PC-3 (cell line): ENCODE data around the gene RNF144B. TPM values are rescaled to one million over a fixed set of nuclear protein-coding genes. Genes with fewer than 3 reads are reported as not detected.

ENCODE experiments used
- ATAC-seq: fragments of 200-7000 bp; cut with Tn5 transposase; 2 replicates; pipeline ENCODE4 v1.9.1; 2020; ENCODE audit warnings: mild to moderate bottlenecking, moderate library complexity
- BruUV-seq: library from RNA; stranded (reverse); fragments of 400-500 nt; replicated peaks from 2 replicates; lab custom pipeline; 2021; lab: Mats Ljungman, UMichigan
- CTCF ChIA-PET: fragments of 300-600 bp; sonication (Branson Sonifier 250); formaldehyde crosslinking; loops from one replicate; lab custom pipeline; 2022; ENCODE audit warnings: antibody characterized with exemption; lab: Charles Lee
- POLR2A ChIA-PET: fragments of 300-600 bp; sonication (Branson Sonifier 250); formaldehyde crosslinking; loops from one replicate; lab custom pipeline; 2022; ENCODE audit warnings: antibody characterized with exemption; ENCODE audit not compliant: unreplicated experiment; lab: Charles Lee
- DNase-seq: peaks from one replicate; pipeline ENCODE4 v3.0.0-alpha.2; 2015
- H2AFZ ChIP-seq: fragments of 300-600 bp; sonication (generic); 2 replicates; pipeline ENCODE4 v1.6.0; 2016; ENCODE audit warnings: antibody characterized with exemption, low read length
- H3F3A ChIP-seq: fragments of 300-600 bp; sonication (generic); one replicate; pipeline ENCODE4 v1.6.0; 2017; ENCODE audit warnings: antibody characterized with exemption, low read length, control low read depth, mild to moderate bottlenecking; ENCODE audit not compliant: unreplicated experiment
- H3K27ac ChIP-seq: fragments of 300-600 bp; sonication (generic); 2 replicates; pipeline ENCODE4 v1.5.1; 2016; ENCODE audit warnings: mild to moderate bottlenecking, low read length
- H3K27me3 ChIP-seq: fragments of 300-600 bp; sonication (generic); 2 replicates; pipeline ENCODE4 v1.6.1; 2016; ENCODE audit warnings: low read length, mixed read lengths
- H3K36me3 ChIP-seq: fragments of 300-600 bp; sonication (generic); 2 replicates; pipeline ENCODE4 v1.6.1; 2016; ENCODE audit warnings: low read depth, mixed run types, low read length, mixed read lengths
- H3K4me1 ChIP-seq: fragments of 300-600 bp; sonication (generic); 2 replicates; pipeline ENCODE4 v1.5.1; 2016; ENCODE audit warnings: low read length; ENCODE audit not compliant: insufficient read depth
- H3K4me2 ChIP-seq: fragments of 300-600 bp; sonication (generic); 2 replicates; pipeline ENCODE4 v1.6.0; 2016; ENCODE audit warnings: low read length
- H3K4me3 ChIP-seq: fragments of 300-600 bp; sonication (generic); 2 replicates; pipeline ENCODE4 v1.5.1; 2016; ENCODE audit warnings: mild to moderate bottlenecking, low read length, mixed read lengths
- H3K79me2 ChIP-seq: fragments of 300-600 bp; sonication (generic); 2 replicates; pipeline ENCODE4 v1.6.1; 2017; ENCODE audit warnings: low read length, mixed read lengths
- H3K9ac ChIP-seq: fragments of 300-600 bp; sonication (generic); 2 replicates; pipeline ENCODE4 v1.6.0; 2016; ENCODE audit warnings: mild to moderate bottlenecking, low read length
- H3K9me2 ChIP-seq: fragments of 300-600 bp; sonication (generic); replicated peaks from 2 replicates; pipeline ENCODE4 v1.6.1; 2016; ENCODE audit warnings: mixed run types, low read length, mixed read lengths
- H3K9me3 ChIP-seq: fragments of 300-600 bp; sonication (generic); 2 replicates; pipeline ENCODE4 v1.6.1; 2016; ENCODE audit warnings: low read length, mixed read lengths
- H4K20me1 ChIP-seq: fragments of 300-600 bp; sonication (generic); 2 replicates; pipeline ENCODE4 v1.6.1; 2016; ENCODE audit warnings: low read length, mixed read lengths
- CTCF ChIP-seq: fragments of 300-600 bp; sonication (generic); conservative IDR thresholded peaks from 2 replicates; pipeline ENCODE4 v1.5.1; 2017; ENCODE audit warnings: antibody characterized with exemption, low read depth, mild to moderate bottlenecking, low read length
- EZH2 ChIP-seq: fragments of 300-600 bp; sonication (generic); IDR thresholded peaks from one replicate; pipeline ENCODE4 v1.6.1; 2017; ENCODE audit warnings: antibody characterized with exemption, mild to moderate bottlenecking, low read length; ENCODE audit not compliant: unreplicated experiment
- EZH2phosphoT487 ChIP-seq: fragments of 300-600 bp; sonication (generic); IDR thresholded peaks from 2 replicates; pipeline ENCODE4 v1.6.1; 2018; ENCODE audit warnings: mild to moderate bottlenecking, antibody characterized with exemption, low read length, borderline replicate concordance
- intact Hi-C: fragments of 100-400 bp; cut with micrococcal nuclease; formaldehyde crosslinking; loops from 2 replicates; pipeline ENCODE4 v1.9.0; 2023
- total RNA-seq: library from RNA; depleted of rRNA; stranded (reverse); fragments of >200 nt; gene quantifications from 2 replicates; pipeline ENCODE4 v1.2.3, GENCODE V29; 2014

Gene RNF144B
- total RNA-seq, 1 experiment from 2014 or later, result 4.6 TPM

DNA sequence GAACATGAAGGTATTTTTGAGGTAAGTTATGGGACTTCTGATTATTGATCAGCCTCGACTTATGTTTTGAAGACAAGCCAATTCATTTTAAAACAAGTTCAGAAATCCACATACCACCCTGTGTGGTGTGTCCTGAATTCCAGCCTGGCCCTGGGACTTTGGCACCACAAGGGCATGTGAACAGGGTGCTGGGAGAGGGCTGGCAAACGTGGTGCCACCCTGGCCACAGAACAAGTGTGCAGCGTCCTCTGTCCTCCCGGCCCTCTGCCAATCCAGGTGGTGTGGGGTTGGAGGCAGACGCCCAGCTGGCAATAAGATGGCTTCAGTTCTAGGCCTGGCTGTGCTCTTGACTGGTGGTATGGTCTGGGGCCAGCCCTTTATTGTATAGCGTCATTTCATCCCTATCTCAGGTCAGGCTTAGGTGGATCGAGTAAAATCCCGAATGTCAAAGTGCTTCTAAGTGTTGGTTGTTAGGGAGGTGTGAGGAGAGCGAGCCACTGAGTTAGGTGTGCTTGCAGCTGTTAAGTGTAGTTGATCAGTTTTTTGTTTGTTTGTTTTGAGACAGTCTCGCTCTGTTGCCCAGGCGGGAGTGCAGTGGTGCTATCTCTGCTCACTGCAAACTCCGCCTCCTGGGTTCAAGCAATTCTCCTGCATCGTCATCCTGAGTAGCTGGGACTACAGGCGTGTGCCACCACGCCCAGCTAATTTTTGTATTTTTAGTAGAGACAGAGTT is 84.2 kb downstream of the RNF144B start:
- ChIA-PET POLR2A (no interaction called here), CTCF (interaction anchor here (0.6 kb wide), 1 partner anchor 189 kb away, joined by 7 read pairs; no protein-coding TSS in a partner anchor)
- Histone ChIP-seq H3K9me2 (no peaks in the 10 kb centered on the region), H3F3A (no peaks in the 10 kb centered on the region), H2AFZ (no peak overlapping the region), H3K27ac (no peak overlapping the region), H3K27me3 (no peaks in the 10 kb centered on the region), H3K36me3 (no peaks in the 10 kb centered on the region), H3K4me1 (no peaks in the 10 kb centered on the region), H3K4me3 (no peak overlapping the region), H3K9me3 (no peaks in the 10 kb centered on the region), H4K20me1 (no peaks in the 10 kb centered on the region), H3K9ac (no peak overlapping the region), H3K4me2 (no peak overlapping the region), H3K79me2 (no peaks in the 10 kb centered on the region)
- TF ChIP-seq EZH2phosphoT487 (no peak), CTCF (no peak), EZH2 (no peak)
- ATAC-seq (no peak), DNase-seq (no peak)
- intact Hi-C loops, result no loop called here
- no TSS peak for BruUV-seq

- Histone ChIP-seq H3K79me2 (no peaks in the 10 kb centered on the region), H3K27me3 (no peaks in the 10 kb centered on the region), H2AFZ (no peak overlapping the region), H3K4me1 (no peaks in the 10 kb centered on the region), H3K27ac (no peak overlapping the region), H3K9ac (no peak overlapping the region), H3K9me2 (no peaks in the 10 kb centered on the region), H3F3A (no peaks in the 10 kb centered on the region), H3K4me3 (no peak overlapping the region), H4K20me1 (no peaks in the 10 kb centered on the region), H3K9me3 (no peaks in the 10 kb centered on the region), H3K36me3 (no peaks in the 10 kb centered on the region), H3K4me2 (no peak overlapping the region)
- no TSS peak for BruUV-seq
- no peak for ATAC-seq
- no peak for TF ChIP-seq CTCF
- no peak for TF ChIP-seq EZH2
- TF ChIP-seq EZH2phosphoT487, result no peak
- intact Hi-C loops, result no loop called here
- DNase-seq, result no peak
- ChIA-PET CTCF (no interaction called here), POLR2A (no interaction called here)
Observed at GRCh38 chr6:18472941-18473340, 85.8 kb downstream of the RNF144B start.

DNA sequence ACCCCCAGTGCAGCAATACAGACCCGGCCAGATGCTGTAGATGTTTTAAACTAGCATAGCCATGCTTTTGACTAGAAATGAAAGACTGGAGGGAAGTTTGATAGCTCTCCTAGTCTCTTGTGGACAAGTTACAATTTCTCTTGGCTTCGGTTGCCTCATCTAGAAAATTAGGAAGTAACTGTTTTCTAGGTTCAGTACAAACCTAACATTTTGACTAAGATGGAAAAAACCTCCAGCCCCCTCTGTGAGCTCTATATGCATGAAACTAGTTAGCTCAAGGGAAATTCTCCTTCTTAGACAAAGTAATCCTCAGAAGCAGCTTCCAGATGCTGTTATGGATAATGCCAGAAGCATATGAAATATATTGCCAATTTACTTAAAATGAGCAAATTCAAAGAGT is 86.6 kb downstream of the RNF144B start:
- Histone ChIP-seq H4K20me1 (no peaks in the 10 kb centered on the region), H3K27ac (no peak overlapping the region), H3K4me3 (no peak overlapping the region), H3K27me3 (no peaks in the 10 kb centered on the region), H3K4me2 (no peak overlapping the region), H3K79me2 (no peaks in the 10 kb centered on the region), H3K9me3 (no peaks in the 10 kb centered on the region), H3K9ac (no peak overlapping the region), H3K9me2 (no peaks in the 10 kb centered on the region), H3F3A (no peaks in the 10 kb centered on the region), H3K36me3 (no peaks in the 10 kb centered on the region), H3K4me1 (no peaks in the 10 kb centered on the region), H2AFZ (no peak overlapping the region)
- no TSS peak for BruUV-seq
- DNase-seq (no peak), ATAC-seq (no peak)
- POLR2A ChIA-PET, result no interaction called here
- TF ChIP-seq EZH2phosphoT487 (no peak), EZH2 (no peak)
- CTCF ChIA-PET, result interaction anchor here (0.5 kb wide), 1 partner anchor 103 kb away, joined by 7 read pairs; no protein-coding TSS in a partner anchor
- intact Hi-C loops, result no loop called here
